ENCODE results near the gene FBXL17. TPM values are rescaled to one million over a fixed set of nuclear protein-coding genes. Genes with fewer than 3 reads are reported as not detected.

FBXL17 gene
- total and polyA plus RNA-seq, 4 donors = 2.1 to 14.1 (median 6.3) TPM

- no peak overlapping the region for H3K9ac ChIP-seq (ENCODE audit: low read depth in 1 of 2, low read length in 2 of 2)
- no peaks in the 10 kb centered on the region for H3K36me3 ChIP-seq (ENCODE audit: control insufficient read depth in 4 of 4, insufficient read depth in 3 of 4, low read depth in 1 of 4, low read length in 3 of 4)
- no peaks in the 10 kb centered on the region for H3K9me3 ChIP-seq (ENCODE audit: control insufficient read depth in 4 of 4, low read length in 3 of 4)
- no peaks in the 10 kb centered on the region for H3K4me1 ChIP-seq (ENCODE audit: control insufficient read depth in 4 of 4, insufficient read depth in 4 of 4, low read length in 3 of 4)
- no peak overlapping the region for H3K4me3 ChIP-seq (ENCODE audit: low read depth in 1 of 3, low read length in 3 of 3)
- TF ChIP-seq HNF4A (conservative IDR thresholded peaks at IDR 0.05) (no peak), CTCF (IDR thresholded peaks at IDR 0.05; ENCODE audit: low read depth, low read length, missing input control) (no peak), ATF3 (IDR thresholded peaks at IDR 0.05) (no peak), SP1 (IDR thresholded peaks at IDR 0.05) (no peak), RAD21 (IDR thresholded peaks at IDR 0.05) (no peak), NR2F2 (IDR thresholded peaks at IDR 0.05) (no peak), FOXA1 (IDR thresholded peaks at IDR 0.05) (no peak), EGR1 (IDR thresholded peaks at IDR 0.05; ENCODE audit: low read depth in 2 of 2) (no peak)
- no peaks in the 10 kb centered on the region for H3K27me3 ChIP-seq (ENCODE audit: control insufficient read depth in 4 of 4, insufficient read depth in 4 of 4, low read length in 3 of 4)
- H3K27ac ChIP-seq (ENCODE audit: low read depth in 1 of 2, low read length in 2 of 2) = no peak overlapping the region
- no peak for DNase-seq (ENCODE audit: low spot score)
- whole genome bisulfite sequencing = 88% methylated on average over 6 of the region's 6 CpGs
Measured at GRCh38 chr5:108061941-108062340, 320.0 kb downstream of the FBXL17 start.

GRCh38 chr5:108060340-108060739 is 321.6 kb downstream of the FBXL17 start:
- Histone ChIP-seq H3K27ac (ENCODE audit: low read depth in 1 of 2, low read length in 2 of 2) (no peak overlapping the region), H3K27me3 (ENCODE audit: control insufficient read depth in 4 of 4, insufficient read depth in 4 of 4, low read length in 3 of 4) (no peaks in the 10 kb centered on the region), H3K4me1 (ENCODE audit: control insufficient read depth in 4 of 4, insufficient read depth in 4 of 4, low read length in 3 of 4) (no peaks in the 10 kb centered on the region), H3K9me3 (ENCODE audit: control insufficient read depth in 4 of 4, low read length in 3 of 4) (no peaks in the 10 kb centered on the region), H3K4me3 (ENCODE audit: low read depth in 1 of 3, low read length in 3 of 3) (no peak overlapping the region), H3K36me3 (ENCODE audit: control insufficient read depth in 4 of 4, insufficient read depth in 3 of 4, low read depth in 1 of 4, low read length in 3 of 4) (no peaks in the 10 kb centered on the region), H3K9ac (ENCODE audit: low read depth in 1 of 2, low read length in 2 of 2) (no peak overlapping the region)
- no peak for TF ChIP-seq EGR1 (IDR thresholded peaks at IDR 0.05; ENCODE audit: low read depth in 2 of 2)
- DNase-seq (ENCODE audit: low spot score) = no peak

GRCh38 chr5:108059334-108059733 is 322.6 kb downstream of the FBXL17 start:
- no peaks in the 10 kb centered on the region for H3K4me1 ChIP-seq (ENCODE audit: control insufficient read depth in 4 of 4, insufficient read depth in 4 of 4, low read length in 3 of 4)
- no peak for TF ChIP-seq FOXA1 (IDR thresholded peaks at IDR 0.05)
- TF ChIP-seq REST (IDR thresholded peaks at IDR 0.05) = no peak
- no peak for TF ChIP-seq RXRA (IDR thresholded peaks at IDR 0.05)
- no peak for TF ChIP-seq JUND (IDR thresholded peaks at IDR 0.05)
- TF ChIP-seq RAD21 (IDR thresholded peaks at IDR 0.05) = no peak
- TF ChIP-seq HNF4G (IDR thresholded peaks at IDR 0.05) = no peak
- no peak for TF ChIP-seq GABPA (IDR thresholded peaks at IDR 0.05 in 1 of 2, conservative IDR thresholded peaks at IDR 0.05 in 1 of 2)
- TF ChIP-seq SP1 (IDR thresholded peaks at IDR 0.05) = no peak
- no peak for TF ChIP-seq ZBTB33 (IDR thresholded peaks at IDR 0.05)
- no peak for TF ChIP-seq YY1 (IDR thresholded peaks at IDR 0.05)
- TF ChIP-seq ATF3 (IDR thresholded peaks at IDR 0.05) = no peak
- TF ChIP-seq EGR1 (IDR thresholded peaks at IDR 0.05; ENCODE audit: low read depth in 2 of 2) = no peak
- no peak for TF ChIP-seq FOXA2 (IDR thresholded peaks at IDR 0.05)
- TF ChIP-seq NR2F2 (IDR thresholded peaks at IDR 0.05) = no peak
- TF ChIP-seq HNF4A (conservative IDR thresholded peaks at IDR 0.05) = no peak
- DNase-seq (ENCODE audit: low spot score) = no peak
- no peaks in the 10 kb centered on the region for H3K9me3 ChIP-seq (ENCODE audit: control insufficient read depth in 4 of 4, low read length in 3 of 4)
- no peaks in the 10 kb centered on the region for H3K27me3 ChIP-seq (ENCODE audit: control insufficient read depth in 4 of 4, insufficient read depth in 4 of 4, low read length in 3 of 4)
- no peak overlapping the region for H3K4me3 ChIP-seq (ENCODE audit: low read depth in 1 of 3, low read length in 3 of 3)
- H3K36me3 ChIP-seq (ENCODE audit: control insufficient read depth in 4 of 4, insufficient read depth in 3 of 4, low read depth in 1 of 4, low read length in 3 of 4) = peaks cover 0 to 3% (median 0%) of the 10 kb centered on the region in 4 donors
- 97% methylated on average over 3 of the region's 3 CpGs for WGBS
- H3K9ac ChIP-seq (ENCODE audit: low read depth in 1 of 2, low read length in 2 of 2) = no peak overlapping the region
- no peak overlapping the region for H3K27ac ChIP-seq (ENCODE audit: low read depth in 1 of 2, low read length in 2 of 2)

Data from liver (tissue), 9 donors.